ENCODE data around the gene CNPY3. TPM values are rescaled to one million over a fixed set of nuclear protein-coding genes. Genes with fewer than 3 reads are reported as not detected.

Gene CNPY3
- total RNA-seq, 1 donor from 2014 or later: 19.8 TPM

GRCh38 chr6:42909835-42910234, 19.4 kb upstream of the CNPY3 start:
- intact Hi-C loops (cut with DNase I): loop anchor here (10.0 kb wide), 1 partner anchor 425 kb away; no protein-coding TSS in a partner anchor

GRCh38 chr6:42911171-42912021, 17.9 kb upstream of the CNPY3 start:
- no peak for DNase-seq (ENCODE audit: low spot score)
- intact Hi-C loops (cut with DNase I): no loop called here

More at GRCh38 chr6:42909835-42910234, 19.4 kb upstream of the CNPY3 start:
- no peak for DNase-seq (ENCODE audit: low spot score)

DNA sequence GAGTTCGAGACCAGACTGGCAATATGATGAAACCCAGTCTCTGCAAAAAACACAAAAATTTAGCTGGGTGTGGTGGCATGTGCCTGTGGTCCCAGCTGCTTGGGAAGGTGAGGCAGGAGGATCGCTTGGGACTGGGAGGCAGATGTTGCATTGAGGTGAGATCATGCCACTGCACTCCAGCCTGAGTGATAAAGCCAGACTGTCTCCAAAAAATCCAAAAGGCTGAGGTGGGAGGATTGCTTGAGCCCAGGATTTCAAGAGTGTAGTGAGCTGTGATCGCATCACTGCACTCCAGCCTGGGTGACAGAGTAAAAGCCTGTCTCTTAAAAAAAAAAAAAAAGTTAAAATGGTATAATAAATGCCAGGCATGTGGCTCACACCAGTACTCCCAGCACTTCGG, 14.7 kb upstream of the CNPY3 start:
- intact Hi-C loops (cut with DNase I): no loop called here
- no peak for DNase-seq (ENCODE audit: low spot score)

DNA sequence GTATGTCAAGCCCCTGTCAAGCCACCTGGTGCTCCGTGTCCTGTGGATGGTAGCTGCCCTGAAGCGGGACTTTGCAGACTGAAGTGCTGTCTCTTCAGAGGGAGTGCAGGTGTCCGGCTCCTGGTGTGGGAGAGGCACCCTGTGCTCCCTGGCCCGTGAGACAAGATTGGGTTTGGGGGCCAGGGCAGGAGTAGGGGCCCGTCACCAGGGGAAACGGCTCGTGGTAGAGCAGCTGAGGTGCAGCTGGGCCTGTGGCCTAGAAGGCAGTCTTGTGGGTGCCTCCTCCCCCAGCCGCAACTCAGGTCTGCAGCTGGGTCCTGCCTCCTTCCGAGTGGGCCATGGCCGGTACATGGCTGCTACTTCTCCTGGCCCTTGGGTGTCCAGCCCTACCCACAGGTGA, 13.5 kb upstream of the CNPY3 start, which contains the start of gene PTCRA:
Gene PTCRA, plus strand, starts transcription at position 322 of the 400 bp plus-strand sequence. Its CDS starts 17 bp downstream, at position 339.
- DNase-seq (ENCODE audit: low spot score): no peak
- intact Hi-C loops (cut with DNase I): no loop called here

DNA sequence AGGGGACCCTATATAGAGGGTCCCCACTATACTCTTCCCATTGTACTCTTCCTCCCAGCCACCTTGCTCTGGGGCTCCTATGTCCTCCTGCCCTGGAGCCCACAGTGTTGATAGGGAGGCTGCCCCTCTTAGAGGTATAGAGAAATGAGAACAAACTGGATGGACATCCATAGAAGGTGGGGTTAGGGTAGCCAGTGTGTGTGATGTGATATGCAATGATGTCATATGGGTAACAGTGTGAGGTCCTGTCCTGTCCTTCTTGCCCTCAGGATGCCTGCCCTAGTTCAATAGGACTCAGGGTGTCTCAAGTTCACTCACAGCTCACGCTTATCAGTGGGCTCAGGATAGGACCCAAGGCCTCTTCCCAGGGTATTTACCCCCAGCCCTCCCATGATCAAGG, 13.0 kb upstream of the CNPY3 start:
- intact Hi-C loops (cut with DNase I): no loop called here
- no peak for DNase-seq (ENCODE audit: low spot score)

DNA sequence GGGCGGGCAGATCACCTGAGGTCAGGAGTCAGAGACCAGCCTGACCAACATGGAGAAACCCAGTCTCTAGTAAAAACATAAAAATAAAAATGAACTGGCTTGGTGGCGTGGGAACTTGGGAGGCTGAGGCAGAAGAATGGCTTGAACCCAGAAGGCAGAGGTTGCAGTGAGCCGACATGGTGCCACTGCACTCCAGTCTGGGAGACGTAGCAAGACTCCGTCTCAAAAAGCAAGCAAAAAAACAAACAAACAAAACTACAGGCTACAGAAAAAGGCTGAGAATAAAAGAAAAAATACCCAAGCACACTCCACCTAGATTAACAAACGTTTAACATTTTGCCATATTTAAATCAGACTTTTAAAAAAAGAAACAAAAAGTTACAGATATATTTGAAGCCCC, 7.5 kb upstream of the CNPY3 start:
- DNase-seq (ENCODE audit: low spot score): no peak
- intact Hi-C loops (cut with DNase I): no loop called here

DNA sequence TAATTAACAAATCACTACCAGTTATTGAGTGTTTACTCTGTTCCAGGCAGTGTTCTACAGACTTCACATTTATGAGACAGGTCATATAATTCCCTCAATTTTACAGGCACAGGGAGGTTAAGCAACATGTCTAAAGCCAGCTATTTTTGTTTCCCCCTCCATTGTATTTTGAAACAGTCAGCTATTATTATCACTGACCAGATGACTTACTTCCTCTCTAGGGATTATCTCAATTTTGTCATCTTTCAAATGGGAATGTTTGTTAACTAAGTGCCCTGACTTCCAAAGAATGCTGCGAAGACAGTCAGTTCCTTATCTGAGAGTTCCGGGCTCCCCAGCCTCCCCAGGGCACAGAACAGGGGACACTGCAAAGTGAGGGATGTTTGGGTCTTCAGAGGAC, 5.6 kb upstream of the CNPY3 start:
- no peak for DNase-seq (ENCODE audit: low spot score)
- intact Hi-C loops (cut with DNase I): no loop called here

GRCh38 chr6:42925248-42925857, 3.9 kb upstream of the CNPY3 start:
- DNase-seq (ENCODE audit: low spot score): no peak
- intact Hi-C loops (cut with DNase I): no loop called here

GRCh38 chr6:42929821-42930360, 611 bp downstream of the CNPY3 start:
- intact Hi-C loops (cut with DNase I): loop anchor here (5.0 kb wide), 2 partner anchors 47 to 122 kb away; partner anchors contain the start of genes CUL7 and PEX6
- DNase-seq (ENCODE audit: low spot score): no peak

- intact Hi-C loops (cut with DNase I): loop anchor here (5.0 kb wide), 2 partner anchors 45 to 120 kb away; partner anchors contain the start of genes CUL7 and PEX6
- DNase-seq (ENCODE audit: low spot score): no peak
These were observed 3.1 kb downstream of the CNPY3 start for GRCh38 chr6:42932412-42932811.

GRCh38 chr6:42933205-42933604, 3.9 kb downstream of the CNPY3 start:
- no peak for DNase-seq (ENCODE audit: low spot score)
- intact Hi-C loops (cut with DNase I): loop anchor here (5.0 kb wide), 2 partner anchors 44 to 119 kb away; partner anchors contain the start of genes CUL7 and PEX6

DNA sequence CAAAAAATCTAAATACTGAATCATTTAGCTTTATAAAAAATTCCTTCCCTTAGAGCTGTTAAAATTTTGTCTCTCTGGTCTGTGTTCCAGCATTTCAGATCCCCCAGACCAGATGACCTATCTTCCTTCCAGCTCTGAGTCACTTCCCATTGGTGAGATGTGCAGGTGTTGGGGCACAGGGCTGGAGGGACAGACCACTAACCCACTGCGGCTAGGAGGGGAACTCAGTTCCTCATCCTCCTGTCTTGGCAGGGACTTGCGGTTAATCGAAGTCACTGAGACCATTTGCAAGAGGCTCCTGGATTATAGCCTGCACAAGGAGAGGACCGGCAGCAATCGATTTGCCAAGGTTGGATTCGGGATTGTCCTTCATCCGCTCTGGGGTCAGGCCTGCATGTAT, 6.0 kb downstream of the CNPY3 start:
- DNase-seq (ENCODE audit: low spot score): no peak
- intact Hi-C loops (cut with DNase I): no loop called here

GRCh38 chr6:42936398-42936797, 7.1 kb downstream of the CNPY3 start:
- no peak for DNase-seq (ENCODE audit: low spot score)
- intact Hi-C loops (cut with DNase I): no loop called here

- DNase-seq (ENCODE audit: low spot score): no peak
- intact Hi-C loops (cut with DNase I): no loop called here
These were observed 8.5 kb downstream of the CNPY3 start for GRCh38 chr6:42937548-42938427.

DNA sequence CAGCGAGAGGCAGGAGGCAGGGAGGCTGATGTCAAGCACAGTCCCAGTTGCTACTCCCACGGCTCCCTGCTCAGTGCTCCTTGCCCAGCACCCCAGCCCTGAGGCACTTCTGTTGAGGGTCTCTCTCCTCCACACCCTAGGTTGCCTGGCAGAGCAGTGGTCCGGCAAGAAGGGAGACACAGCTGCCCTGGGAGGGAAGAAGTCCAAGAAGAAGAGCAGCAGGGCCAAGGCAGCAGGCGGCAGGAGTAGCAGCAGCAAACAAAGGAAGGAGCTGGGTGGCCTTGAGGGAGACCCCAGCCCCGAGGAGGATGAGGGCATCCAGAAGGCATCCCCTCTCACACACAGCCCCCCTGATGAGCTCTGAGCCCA, 9.1 kb downstream of the CNPY3 start:
- intact Hi-C loops (cut with DNase I): no loop called here
- no peak for DNase-seq (ENCODE audit: low spot score)

GRCh38 chr6:42938987-42939809, 9.9 kb downstream of the CNPY3 start:
- DNase-seq (ENCODE audit: low spot score): no peak
- intact Hi-C loops (cut with DNase I): no loop called here

- intact Hi-C loops (cut with DNase I): no loop called here
- no peak for DNase-seq (ENCODE audit: low spot score)
These were observed 10.5 kb downstream of the CNPY3 start for GRCh38 chr6:42939810-42940167.

GRCh38 chr6:42940493-42941045, 11.3 kb downstream of the CNPY3 start:
- intact Hi-C loops (cut with DNase I): no loop called here
- DNase-seq (ENCODE audit: low spot score): no peak
